Measurements from ENCODE around the gene RAB40C. TPM values are rescaled to one million over a fixed set of nuclear protein-coding genes. Genes with fewer than 3 reads are reported as not detected.

Gene RAB40C
- total RNA-seq, 6 donors from 2014 or later, result 40.5 to 101 (median 61.5) TPM

GRCh38 chr16:603933-604332 is 14.1 kb downstream of the RAB40C start:
- no peaks in the 10 kb centered on the region for H3K4me1 ChIP-seq
- ATAC-seq (ENCODE audit: low FRiP score in 2 of 2) (no peak), DNase-seq (no peak)
- WGBS, 2 donors, result 77 to 84% methylated on average over 5 of the region's 5 CpGs
- H3K27me3 ChIP-seq, result no peaks in the 10 kb centered on the region
- H3K36me3 ChIP-seq, result peaks cover 0 to 20% (median 10%) of the 10 kb centered on the region in 4 donors
- TF ChIP-seq EP300 (IDR thresholded peaks at IDR 0.05), result no peak
- no peak for TF ChIP-seq POLR2A (IDR thresholded peaks at IDR 0.05)
- TF ChIP-seq POLR2AphosphoS5 (IDR thresholded peaks at IDR 0.05), result no peak
- no peak for TF ChIP-seq CTCF (IDR thresholded peaks at IDR 0.05)
- H3K9me3 ChIP-seq, result peaks cover 0 to 4% (median 0%) of the 10 kb centered on the region in 4 donors
- H3K4me3 ChIP-seq, result no peak overlapping the region
- H3K27ac ChIP-seq, result no peak overlapping the region

GRCh38 chr16:606656-607307 is 16.9 kb downstream of the RAB40C start:
- H3K27ac ChIP-seq, result no peak overlapping the region
- ATAC-seq (ENCODE audit: low FRiP score in 2 of 2), result no peak
- no peak overlapping the region for H3K4me3 ChIP-seq
- peaks cover 0 to 17% (median 7%) of the 10 kb centered on the region in 4 donors for H3K4me1 ChIP-seq
- H3K36me3 ChIP-seq, result peaks cover 0 to 4% (median 0%) of the 10 kb centered on the region in 4 donors
- H3K27me3 ChIP-seq, result no peaks in the 10 kb centered on the region
- DNase-seq, result no peak
- TF ChIP-seq POLR2AphosphoS5 (IDR thresholded peaks at IDR 0.05), result no peak
- TF ChIP-seq EP300 (IDR thresholded peaks at IDR 0.05), result no peak
- no peak for TF ChIP-seq POLR2A (IDR thresholded peaks at IDR 0.05)
- TF ChIP-seq CTCF (IDR thresholded peaks at IDR 0.05), result no peak
- peaks cover 0 to 4% (median 0%) of the 10 kb centered on the region in 4 donors for H3K9me3 ChIP-seq
- WGBS, 2 donors, result 97 to 98% methylated on average over 20 to 22 of the region's 22 CpGs

- Histone ChIP-seq H3K27me3 (no peaks in the 10 kb centered on the region), H3K9me3 (peaks cover 0 to 4% (median 0%) of the 10 kb centered on the region in 4 donors), H3K27ac (no peak overlapping the region), H3K4me1 (peaks cover 0 to 17% (median 7%) of the 10 kb centered on the region in 4 donors), H3K36me3 (peaks cover 0 to 4% (median 0%) of the 10 kb centered on the region in 4 donors), H3K4me3 (no peak overlapping the region)
- DNase-seq (no peak), ATAC-seq (ENCODE audit: low FRiP score in 2 of 2) (no peak)
- 80 to 84% methylated on average over 10 of the region's 10 CpGs for WGBS, 2 donors
- no peak for TF ChIP-seq CTCF (IDR thresholded peaks at IDR 0.05)
- no peak for TF ChIP-seq POLR2AphosphoS5 (IDR thresholded peaks at IDR 0.05)
- no peak for TF ChIP-seq EP300 (IDR thresholded peaks at IDR 0.05)
- TF ChIP-seq POLR2A (IDR thresholded peaks at IDR 0.05), result no peak
Measured at GRCh38 chr16:608019-608418, 18.2 kb downstream of the RAB40C start.

- DNase-seq (no peak), ATAC-seq (ENCODE audit: low FRiP score in 2 of 2) (no peak)
- peaks cover 0 to 17% (median 7%) of the 10 kb centered on the region in 4 donors for H3K4me1 ChIP-seq
- no peaks in the 10 kb centered on the region for H3K27me3 ChIP-seq
- no peak for TF ChIP-seq POLR2AphosphoS5 (IDR thresholded peaks at IDR 0.05)
- TF ChIP-seq EP300 (IDR thresholded peaks at IDR 0.05), result no peak
- TF ChIP-seq POLR2A (IDR thresholded peaks at IDR 0.05), result no peak
- TF ChIP-seq CTCF (IDR thresholded peaks at IDR 0.05), result no peak
- no peaks in the 10 kb centered on the region for H3K36me3 ChIP-seq
- no peak overlapping the region for H3K27ac ChIP-seq
- H3K9me3 ChIP-seq, result peaks cover 0 to 4% (median 0%) of the 10 kb centered on the region in 4 donors
- no peak overlapping the region for H3K4me3 ChIP-seq
- 91 to 97% methylated on average over 11 to 13 of the region's 13 CpGs for WGBS, 2 donors
Measured at GRCh38 chr16:609316-609715, 19.4 kb downstream of the RAB40C start.

- Histone ChIP-seq H3K4me1 (peaks cover 0 to 17% (median 7%) of the 10 kb centered on the region in 4 donors), H3K27ac (no peak overlapping the region), H3K9me3 (peaks cover 0 to 2% (median 0%) of the 10 kb centered on the region in 4 donors), H3K27me3 (no peaks in the 10 kb centered on the region), H3K4me3 (no peak overlapping the region), H3K36me3 (no peaks in the 10 kb centered on the region)
- peak in 1 of 2 donors; percentile 19 for ATAC-seq (ENCODE audit: low FRiP score in 2 of 2)
- 90 to 92% methylated on average over 14 of the region's 14 CpGs for WGBS, 2 donors
- no peak for TF ChIP-seq POLR2A (IDR thresholded peaks at IDR 0.05)
- TF ChIP-seq CTCF (IDR thresholded peaks at IDR 0.05), result no peak
- TF ChIP-seq POLR2AphosphoS5 (IDR thresholded peaks at IDR 0.05), result no peak
- no peak for TF ChIP-seq EP300 (IDR thresholded peaks at IDR 0.05)
- DNase-seq, result no peak
Measured at GRCh38 chr16:609984-610383, 20.1 kb downstream of the RAB40C start.
